Muscle of arm (tissue), 12 donors: ENCODE data around the gene OSBP. TPM values are rescaled to one million over a fixed set of nuclear protein-coding genes. Genes with fewer than 3 reads are reported as not detected.
A peak's percentile ranks its signal among the peaks of the same experiment; 100 is the strongest.

Experiments used
- DNase-seq: peaks from one replicate; pipeline ENCODE4 v3.0.0-alpha.2; 2013
- polyA plus RNA-seq, 12 donors: library from polyadenylated mRNA; unstranded; fragments of 120-200 nt; gene quantifications; one replicate each; pipeline ENCODE4 v1.2.1, GENCODE V29; 2013; ENCODE audit not compliant: insufficient read length in 12 of 12

The OSBP gene
- polyA plus RNA-seq, 12 donors: 29.2 to 64.1 (median 58.4) TPM; not detected in 1

- no peak for DNase-seq
Observed at GRCh38 chr11:59610289-59610688, 5.3 kb downstream of the OSBP start.

DNA sequence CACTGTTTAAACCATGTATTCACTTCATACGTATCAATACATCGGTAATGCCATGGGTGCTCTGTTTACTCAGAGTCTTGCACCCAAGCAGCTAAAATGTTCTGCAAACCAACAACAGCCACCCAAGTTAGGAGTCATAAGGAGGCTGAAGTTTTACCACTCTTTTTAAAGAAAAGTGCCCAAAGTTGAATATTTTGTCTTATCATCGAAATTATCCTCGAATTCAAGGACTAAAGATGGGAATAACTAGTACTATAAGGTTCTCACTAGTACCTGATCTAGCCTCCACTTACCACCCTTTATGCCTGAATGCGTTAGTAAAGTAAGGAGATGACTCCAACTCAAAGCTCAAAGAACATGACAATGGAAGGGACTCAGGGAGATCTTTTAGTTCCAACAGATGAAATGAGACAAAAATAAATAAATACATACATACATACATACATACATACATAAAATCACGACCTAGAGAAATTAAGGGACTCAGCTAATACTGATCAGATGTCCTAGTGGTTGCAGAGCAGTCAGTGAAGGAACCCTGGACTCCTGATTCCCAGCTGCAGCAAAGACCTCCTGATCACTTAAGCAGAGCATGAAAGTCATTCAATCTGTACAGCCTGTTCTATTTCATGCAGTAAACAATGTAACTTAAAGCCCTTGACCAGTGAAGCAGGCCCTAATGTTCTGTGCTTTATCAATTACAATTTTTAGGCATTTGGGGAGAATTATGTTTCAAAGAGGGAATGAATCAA, 7.7 kb downstream of the OSBP start:
- no peak for DNase-seq

DNA sequence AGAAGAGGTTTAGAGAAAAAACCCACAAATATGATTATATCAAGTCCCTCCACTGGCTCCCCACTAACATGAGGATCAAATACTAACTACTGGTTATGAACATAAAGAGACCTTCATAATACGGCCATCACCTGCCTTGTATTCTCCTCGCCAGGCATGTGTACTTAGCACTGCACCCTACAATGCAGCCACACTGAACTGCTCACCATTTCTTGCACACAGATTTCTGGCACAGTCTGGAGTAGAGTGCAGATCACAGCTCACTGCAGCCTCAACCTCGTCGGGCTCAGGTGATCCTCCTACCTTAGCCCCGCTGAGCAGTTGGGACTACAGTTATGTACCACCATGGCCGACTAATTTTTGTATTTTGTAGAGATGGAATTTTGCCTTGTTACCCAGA, 13.1 kb downstream of the OSBP start:
- DNase-seq: no peak

- DNase-seq: no peak
Observed at GRCh38 chr11:59601788-59602187, 13.8 kb downstream of the OSBP start.

DNA sequence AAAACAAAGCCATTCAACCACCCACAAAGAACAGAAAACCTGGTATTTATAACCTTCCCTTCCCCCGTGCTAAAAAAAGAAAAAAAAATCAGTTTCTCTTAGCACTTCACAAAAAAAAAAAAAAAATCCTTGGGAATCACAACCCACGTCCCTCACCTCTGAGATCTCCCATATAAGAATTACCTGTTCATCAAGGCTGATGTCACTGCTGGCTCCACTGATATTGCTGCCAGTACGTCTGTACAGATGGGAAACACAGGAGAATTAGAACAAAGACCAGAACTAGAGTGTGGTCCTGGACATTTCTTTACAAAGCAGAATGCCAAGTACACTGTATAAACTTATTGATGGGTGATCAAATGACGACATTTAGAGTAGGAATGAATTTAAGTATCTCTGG, 14.9 kb downstream of the OSBP start:
- DNase-seq: no peak

- DNase-seq: no peak
Observed at GRCh38 chr11:59600234-59600633, 15.3 kb downstream of the OSBP start.

- DNase-seq: no peak
Observed at GRCh38 chr11:59598961-59599360, 16.6 kb downstream of the OSBP start.

DNA sequence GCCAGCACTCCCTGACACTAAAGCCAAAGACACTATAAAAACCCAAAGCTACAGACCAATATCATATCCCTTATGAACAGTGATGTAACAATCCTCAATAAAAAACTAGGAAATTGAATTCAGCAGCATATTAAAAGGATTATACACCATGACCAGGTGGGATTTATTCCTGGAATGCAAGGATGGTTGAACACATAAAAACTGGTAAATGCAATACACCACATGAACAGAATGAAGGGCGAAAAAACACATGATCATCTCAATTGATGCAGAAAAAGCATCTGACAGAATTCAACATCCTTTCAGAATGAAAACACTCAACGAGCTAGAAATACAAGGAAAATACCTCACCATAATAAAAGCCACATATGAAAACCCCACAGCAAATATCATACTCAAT, 31.3 kb downstream of the OSBP start:
- no peak for DNase-seq

DNA sequence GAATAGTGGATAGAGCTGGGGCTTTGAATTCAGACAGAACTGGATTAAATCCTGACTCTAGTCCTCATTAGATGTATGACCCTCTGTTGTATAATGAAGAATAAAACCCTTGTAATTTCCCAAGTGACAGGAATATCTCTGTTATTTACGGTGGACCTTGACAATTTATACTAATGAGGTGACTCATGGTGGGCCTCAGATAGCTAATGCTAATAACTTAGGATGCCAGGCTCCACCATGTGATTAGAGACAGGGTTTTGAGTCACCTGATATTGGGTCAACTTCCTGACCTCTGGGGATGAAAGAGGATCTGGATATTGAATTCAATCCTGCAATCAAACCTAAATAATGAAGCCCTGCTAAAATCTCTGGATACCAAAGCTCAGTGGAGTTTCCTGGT, 33.6 kb downstream of the OSBP start:
- DNase-seq: no peak

DNA sequence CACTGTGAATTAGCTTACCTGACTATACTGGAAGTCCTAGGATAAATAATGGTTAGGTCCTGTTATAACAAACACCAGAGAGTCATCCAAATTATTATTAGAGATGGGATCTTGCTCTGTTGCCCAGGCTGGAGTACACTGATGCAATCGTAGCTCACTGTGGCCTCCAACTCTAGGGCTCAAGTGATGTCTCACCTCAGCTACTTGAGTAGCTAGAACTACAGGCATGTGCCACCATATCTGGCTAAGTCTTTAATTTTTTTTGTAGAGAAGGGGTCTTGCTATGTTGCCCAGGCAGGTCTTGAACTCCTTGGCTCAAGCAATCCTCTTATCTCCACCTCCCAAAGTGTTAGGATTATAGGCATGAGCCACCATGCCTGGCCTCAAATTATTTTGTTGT, 37.2 kb downstream of the OSBP start:
- no peak for DNase-seq

DNA sequence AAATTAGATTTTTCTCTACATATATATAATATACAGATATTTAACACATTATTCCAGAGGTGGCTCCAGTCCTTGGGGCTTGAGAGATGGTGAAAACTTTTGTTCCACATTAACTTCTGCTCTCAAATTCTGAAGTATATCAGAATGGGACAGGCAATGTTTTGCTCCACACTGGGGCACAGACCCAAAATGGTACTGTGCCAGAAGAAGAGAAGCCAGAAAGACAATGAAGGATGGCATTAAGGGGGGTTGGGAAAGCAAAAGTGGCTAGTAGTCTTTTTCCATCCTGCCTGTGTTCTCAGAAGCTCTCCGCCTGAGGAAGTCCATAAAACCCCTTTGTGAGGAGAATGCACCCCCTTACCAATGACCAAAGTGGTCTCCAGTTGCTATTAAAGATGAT, 40.1 kb downstream of the OSBP start:
- no peak for DNase-seq

DNA sequence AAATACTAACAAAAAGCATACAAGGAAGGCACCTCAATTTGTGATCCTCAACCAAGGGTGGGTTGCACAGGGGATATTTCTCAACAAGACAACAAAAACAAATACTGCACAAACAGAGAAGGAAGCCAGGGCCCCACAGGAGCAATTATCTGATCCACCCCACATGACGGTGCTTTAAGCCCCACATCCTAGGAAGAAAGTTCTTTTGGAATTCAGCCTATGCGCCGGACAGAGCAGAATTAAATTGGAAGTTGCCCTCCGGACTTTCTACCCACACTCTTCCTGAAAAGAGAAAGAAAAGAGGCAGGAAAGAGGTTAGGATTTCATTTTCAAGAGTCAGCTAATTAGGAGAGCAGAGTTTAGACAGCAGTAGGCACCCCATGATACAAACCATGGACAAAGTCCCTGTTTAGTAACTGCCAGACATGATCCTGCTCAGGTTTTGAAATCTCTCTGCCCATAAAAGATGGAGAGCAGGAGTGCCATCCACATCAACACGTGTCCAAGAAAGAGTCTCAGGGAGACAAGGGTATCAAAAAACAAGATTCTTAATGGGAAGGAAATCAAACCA, 40.6 kb downstream of the OSBP start:
- DNase-seq: no peak

- no peak for DNase-seq
Observed at GRCh38 chr11:59574467-59574866, 41.1 kb downstream of the OSBP start.

DNA sequence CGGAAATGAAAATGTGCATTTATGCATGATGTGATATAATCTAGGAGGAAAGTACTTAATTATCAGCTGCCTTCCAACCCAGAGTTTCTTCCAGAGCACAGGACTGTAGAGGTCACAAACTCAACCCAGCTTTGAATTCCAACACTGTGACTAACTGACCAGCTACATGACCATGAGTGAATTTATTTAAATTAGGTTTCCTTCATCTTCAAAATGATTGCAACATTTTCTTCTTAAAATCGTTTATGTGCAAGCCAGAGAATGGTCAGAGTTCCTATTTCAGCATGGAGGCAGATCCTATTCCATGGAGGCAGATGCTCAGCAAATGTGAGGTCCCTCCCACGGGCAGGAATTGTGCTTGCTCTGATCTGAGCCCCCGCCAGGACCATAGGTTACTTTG, 42.4 kb downstream of the OSBP start:
- no peak for DNase-seq

DNA sequence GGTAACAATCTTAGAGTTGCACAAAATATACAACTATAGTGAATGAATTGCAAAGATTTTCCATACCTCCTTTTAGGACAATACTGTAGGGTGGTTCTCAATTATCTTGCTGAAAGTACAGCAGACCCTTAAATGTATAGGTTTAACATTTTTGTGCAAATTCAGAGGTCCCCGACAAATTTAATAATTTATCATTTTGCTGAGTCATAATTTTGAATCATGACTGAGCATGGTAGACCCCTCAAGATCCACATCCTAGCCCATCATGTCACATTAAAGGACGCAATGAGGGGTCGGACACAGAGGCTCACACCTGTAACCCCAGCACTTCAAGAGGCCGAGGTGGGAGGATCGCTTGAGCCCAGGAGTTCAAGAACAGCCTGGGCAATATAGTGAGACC, 43.5 kb downstream of the OSBP start:
- no peak for DNase-seq

DNA sequence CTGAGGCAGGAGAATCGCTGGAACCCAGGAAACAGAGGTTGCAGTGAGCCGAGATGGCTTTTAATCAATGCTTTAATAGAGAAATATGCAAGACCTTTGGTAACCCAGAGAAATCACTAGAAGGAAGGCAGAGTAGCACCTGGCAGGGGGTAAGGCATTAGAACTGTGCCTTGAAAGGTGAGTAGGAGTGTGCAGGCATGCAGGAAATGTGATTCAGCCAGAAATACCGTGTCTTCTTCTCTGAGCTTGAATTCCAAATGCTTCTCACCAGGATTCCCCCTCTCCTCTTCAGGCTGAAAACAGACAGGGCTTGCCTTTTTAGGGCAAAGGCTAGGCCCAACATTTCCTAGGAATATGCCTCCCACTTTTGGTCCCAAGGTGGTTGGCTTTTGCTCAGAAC, 53.3 kb downstream of the OSBP start:
- no peak for DNase-seq

DNA sequence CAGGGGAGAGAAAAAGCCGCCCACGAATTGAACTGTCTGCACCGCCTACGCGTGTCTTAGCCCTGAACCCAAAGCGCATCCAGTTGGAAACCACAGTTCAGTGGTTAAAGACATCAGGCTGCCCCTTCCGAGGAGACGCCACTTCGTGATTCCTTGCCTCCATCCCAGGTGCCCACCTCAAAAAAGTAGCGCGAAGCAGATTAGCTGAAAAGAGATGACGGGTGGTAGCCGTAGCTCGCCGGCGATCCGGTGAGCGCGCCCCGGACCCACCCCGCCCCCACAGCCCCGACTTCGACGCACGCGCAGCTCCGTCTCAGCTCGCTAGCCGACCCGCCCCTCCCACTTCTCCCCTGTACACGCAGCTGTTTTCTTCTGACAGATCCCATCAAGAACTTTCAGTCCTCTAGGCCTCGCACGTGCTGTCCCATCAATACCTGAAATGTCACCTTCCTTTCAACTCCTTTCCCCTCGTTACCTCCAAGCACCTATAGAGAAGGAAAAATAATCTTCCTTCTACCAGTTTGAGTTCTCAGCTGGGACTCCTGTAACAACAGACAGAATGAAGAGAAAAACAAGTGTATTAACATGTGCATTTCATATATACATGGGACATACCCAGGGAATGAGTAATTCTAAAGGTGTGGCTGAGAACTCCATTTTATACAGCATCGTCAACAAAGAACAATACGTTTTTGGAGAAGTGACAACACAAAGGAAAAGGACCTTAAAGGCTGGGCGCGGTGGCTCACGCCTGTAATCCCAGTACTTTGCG, 54.7 kb downstream of the OSBP start:
- peak; percentile 91 for DNase-seq

DNA sequence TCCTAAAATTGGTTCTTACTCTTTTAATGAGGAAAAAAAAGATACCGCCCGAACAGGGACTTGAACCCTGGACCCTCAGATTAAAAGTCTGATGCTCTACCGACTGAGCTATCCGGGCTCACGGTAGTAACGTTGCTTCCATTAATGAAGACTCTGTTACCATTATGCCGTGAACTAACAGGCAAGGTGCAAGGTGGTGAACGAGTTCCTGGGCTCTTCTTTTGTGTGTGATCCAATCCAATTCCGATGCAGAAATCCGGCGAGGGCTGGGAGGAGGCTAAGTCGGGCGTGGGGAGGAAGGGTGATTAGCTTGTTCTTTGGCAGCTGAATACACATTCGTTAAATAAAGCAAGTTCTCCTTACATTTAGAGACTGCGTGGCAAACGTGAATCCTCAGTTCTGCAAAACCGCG, 55.3 kb downstream of the OSBP start:
- peak; percentile 87 for DNase-seq

DNA sequence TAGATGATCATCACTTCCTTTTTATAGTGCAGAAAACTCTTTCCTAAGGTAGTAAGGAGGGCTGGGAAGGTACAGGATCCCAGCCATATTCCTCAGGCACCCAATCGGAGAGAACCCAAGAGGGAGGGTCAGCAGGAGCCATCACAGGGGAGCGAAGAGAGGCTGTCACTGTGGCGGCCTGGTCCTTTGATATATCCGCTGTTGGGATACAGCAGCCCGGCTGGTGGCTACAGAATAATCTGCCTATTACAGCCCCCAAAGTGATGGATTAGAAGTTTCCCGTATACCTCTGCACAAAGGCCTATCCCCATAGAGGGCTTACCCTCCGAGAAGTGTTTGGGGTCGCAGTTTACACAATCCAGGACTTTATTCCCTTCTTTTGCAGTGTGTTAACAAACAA, 55.7 kb downstream of the OSBP start:
- DNase-seq: no peak

GRCh38 chr11:59558270-59558643, 57.3 kb downstream of the OSBP start:
- DNase-seq: no peak

DNA sequence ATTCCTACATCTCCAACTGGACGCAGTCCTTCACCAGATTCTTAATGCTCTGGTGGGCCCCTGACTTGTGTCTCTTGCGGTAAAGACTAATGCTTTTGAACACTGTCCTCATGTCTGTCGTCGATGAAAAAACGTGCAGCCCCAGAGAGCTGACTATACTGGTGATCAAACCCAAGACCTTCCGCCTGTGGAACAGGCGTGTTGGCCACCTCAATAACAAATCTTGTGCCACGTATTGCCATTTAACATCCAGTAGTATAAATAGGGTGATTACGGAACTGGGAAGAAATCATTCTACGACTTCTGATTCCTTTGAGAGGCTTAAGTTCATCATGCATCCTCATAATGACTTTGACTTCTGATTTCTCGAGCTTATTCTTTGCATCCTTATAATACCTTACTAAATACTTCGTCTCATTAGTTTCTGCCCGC, 58.6 kb downstream of the OSBP start:
- no peak for DNase-seq

DNA sequence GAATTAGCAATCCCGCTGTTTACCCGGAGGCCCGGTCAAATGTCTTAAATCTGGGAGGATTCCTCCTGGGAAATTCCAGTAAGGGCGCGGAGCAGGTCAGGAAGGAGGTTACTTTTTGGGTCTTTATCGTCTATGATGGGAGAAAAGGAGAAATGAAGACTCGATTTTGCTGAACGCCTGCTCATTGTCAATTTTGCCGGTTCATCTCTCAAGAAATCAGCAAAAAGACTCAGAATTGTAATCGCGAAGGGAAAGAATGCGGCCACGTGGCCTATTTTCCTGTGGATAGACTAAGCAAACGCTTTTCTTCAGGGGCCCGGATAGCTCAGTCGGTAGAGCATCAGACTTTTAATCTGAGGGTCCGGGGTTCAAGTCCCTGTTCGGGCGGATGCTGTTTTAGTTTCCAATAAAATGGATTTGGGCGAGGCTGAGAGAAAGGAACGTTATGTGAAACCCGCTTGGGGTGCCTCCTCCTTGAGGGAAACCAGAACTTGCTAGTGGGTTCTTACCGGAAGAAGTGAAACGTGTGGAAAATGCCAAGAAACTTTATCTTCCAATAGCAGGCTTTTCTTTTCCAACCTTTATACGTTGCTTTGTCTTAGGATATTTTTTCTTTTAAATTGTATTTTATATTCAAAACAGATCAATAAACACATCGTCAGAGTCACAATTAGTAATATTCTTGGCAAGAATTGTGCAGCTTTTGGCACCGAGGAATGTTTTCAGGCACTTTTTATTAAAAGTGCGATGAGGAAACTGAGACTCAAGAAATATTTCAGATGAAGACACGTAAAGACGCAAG, 59.3 kb downstream of the OSBP start:
- peak; percentile 78 for DNase-seq
